ENCODE measurements around the gene ANKS3. TPM values are rescaled to one million over a fixed set of nuclear protein-coding genes. Genes with fewer than 3 reads are reported as not detected.

Gene ANKS3
- total and polyA plus RNA-seq, 9 donors: 6.7 to 37.4 (median 29.6) TPM

DNA sequence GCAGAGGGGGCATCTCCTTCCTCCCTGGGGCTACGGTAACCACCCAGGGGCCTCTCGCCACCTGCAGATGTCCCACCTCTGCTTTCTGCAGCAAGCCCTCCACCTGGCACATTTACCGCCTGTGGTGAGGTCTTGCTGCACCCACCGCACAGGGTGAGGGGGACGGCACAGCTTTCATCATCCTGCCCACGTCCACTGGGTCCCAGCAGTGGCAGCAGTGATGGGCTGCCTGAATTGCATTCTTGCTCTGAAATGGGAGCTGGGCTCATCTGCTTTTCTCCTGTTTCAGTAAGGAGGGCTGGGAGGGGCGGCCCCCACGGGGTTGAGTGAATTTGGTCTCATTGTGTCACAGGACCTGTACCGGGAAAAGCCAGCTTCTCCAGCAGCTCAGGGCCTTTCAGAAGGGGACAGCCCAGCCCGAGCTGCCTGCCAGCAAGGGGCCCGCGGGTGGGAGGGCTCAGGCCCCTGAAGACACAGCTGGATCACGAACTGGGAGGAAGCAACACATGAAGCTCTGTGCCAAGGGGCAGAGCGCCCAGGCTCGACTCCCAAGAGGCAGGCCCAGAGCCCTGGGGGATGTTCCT, 13.0 kb upstream of the ANKS3 start:
- intact Hi-C loops (cut with DNase I): loop anchor here in 1 of 4 donors (10.0 kb wide), 1 partner anchor 242 kb away; no protein-coding TSS in a partner anchor
- H3K27me3 ChIP-seq: no peaks in the 10 kb centered on the region
- no peaks in the 10 kb centered on the region for H3K36me3 ChIP-seq
- peaks cover 11% of the 10 kb centered on the region for H3K4me1 ChIP-seq (ENCODE audit: insufficient read depth)
- TF ChIP-seq, protein P1, sequence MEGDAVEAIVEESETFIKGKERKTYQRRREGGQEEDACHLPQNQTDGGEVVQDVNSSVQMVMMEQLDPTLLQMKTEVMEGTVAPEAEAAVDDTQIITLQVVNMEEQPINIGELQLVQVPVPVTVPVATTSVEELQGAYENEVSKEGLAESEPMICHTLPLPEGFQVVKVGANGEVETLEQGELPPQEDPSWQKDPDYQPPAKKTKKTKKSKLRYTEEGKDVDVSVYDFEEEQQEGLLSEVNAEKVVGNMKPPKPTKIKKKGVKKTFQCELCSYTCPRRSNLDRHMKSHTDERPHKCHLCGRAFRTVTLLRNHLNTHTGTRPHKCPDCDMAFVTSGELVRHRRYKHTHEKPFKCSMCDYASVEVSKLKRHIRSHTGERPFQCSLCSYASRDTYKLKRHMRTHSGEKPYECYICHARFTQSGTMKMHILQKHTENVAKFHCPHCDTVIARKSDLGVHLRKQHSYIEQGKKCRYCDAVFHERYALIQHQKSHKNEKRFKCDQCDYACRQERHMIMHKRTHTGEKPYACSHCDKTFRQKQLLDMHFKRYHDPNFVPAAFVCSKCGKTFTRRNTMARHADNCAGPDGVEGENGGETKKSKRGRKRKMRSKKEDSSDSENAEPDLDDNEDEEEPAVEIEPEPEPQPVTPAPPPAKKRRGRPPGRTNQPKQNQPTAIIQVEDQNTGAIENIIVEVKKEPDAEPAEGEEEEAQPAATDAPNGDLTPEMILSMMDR (IDR thresholded peaks at IDR 0.05): no peak
- no peak for TF ChIP-seq POLR2A (IDR thresholded peaks at IDR 0.05)
- no peak for TF ChIP-seq EP300 (IDR thresholded peaks at IDR 0.05)
- no peak overlapping the region for H3K4me3 ChIP-seq
- peak in 4 of 5 donors; percentile 53 to 75 (median 63) for DNase-seq
- peak overlapping the region in 1 of 2 donors; percentile 49 for H3K27ac ChIP-seq
- no peaks in the 10 kb centered on the region for H3K9me3 ChIP-seq
- WGBS, 3 donors: 28 to 39% (median 34%) methylated on average over 15 of the region's 15 CpGs

DNA sequence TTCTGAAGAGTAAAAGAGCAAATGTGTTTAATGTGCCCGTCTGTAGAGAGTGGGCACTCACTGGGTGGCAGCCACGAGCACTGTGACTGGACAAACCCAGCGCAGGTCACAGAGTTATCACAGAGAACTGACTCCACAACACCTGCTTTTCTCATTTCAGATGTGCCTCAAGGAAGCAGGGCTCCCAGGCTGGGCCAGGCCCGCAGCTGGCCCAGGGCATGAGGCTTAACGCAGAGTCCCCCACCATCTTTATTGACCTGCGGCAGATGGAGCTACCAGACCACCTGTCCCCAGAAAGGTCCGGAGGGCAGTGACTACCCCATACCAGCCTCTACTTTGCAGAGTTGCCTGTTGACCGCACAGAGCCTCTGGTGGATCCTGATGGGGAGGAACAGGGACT, 12.1 kb upstream of the ANKS3 start:
- TF ChIP-seq POLR2A (IDR thresholded peaks at IDR 0.05): no peak
- TF ChIP-seq, protein P1 (IDR thresholded peaks at IDR 0.05): no peak
- no peak for TF ChIP-seq EP300 (IDR thresholded peaks at IDR 0.05)
- Histone ChIP-seq H3K36me3 (no peaks in the 10 kb centered on the region), H3K4me1 (ENCODE audit: insufficient read depth) (peaks cover 11% of the 10 kb centered on the region), H3K4me3 (no peak overlapping the region), H3K9me3 (no peaks in the 10 kb centered on the region), H3K27me3 (no peaks in the 10 kb centered on the region), H3K27ac (peak overlapping the region in 1 of 2 donors; percentile 49)
- intact Hi-C loops (cut with DNase I): loop anchor here in 1 of 4 donors (10.0 kb wide), 1 partner anchor 241 kb away; no protein-coding TSS in a partner anchor
- WGBS, 3 donors: 78 to 85% (median 78%) methylated on average over 8 of the region's 8 CpGs
- DNase-seq: no peak

DNA sequence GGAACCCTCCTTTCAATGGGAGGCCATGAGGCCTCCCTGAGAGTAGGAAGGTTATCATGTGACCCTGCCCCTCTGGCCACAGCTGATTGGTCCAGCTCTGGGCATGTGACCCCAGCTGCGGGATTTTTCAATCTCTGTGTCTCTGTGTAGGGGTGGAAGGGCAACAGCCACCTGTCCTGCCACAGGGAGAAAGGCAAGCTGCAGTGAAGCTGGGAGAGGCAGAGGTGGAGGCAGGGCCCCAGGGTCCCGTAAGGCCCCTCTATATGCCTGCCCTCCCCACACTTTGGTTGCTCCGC, 11.2 kb upstream of the ANKS3 start:
- TF ChIP-seq, protein P1 (IDR thresholded peaks at IDR 0.05): no peak
- no peak for TF ChIP-seq POLR2A (IDR thresholded peaks at IDR 0.05)
- TF ChIP-seq EP300 (IDR thresholded peaks at IDR 0.05): no peak
- no peak overlapping the region for H3K27ac ChIP-seq
- H3K9me3 ChIP-seq: no peaks in the 10 kb centered on the region
- no peaks in the 10 kb centered on the region for H3K27me3 ChIP-seq
- peaks cover 11% of the 10 kb centered on the region for H3K4me1 ChIP-seq (ENCODE audit: insufficient read depth)
- no peak for DNase-seq
- no peaks in the 10 kb centered on the region for H3K36me3 ChIP-seq
- H3K4me3 ChIP-seq: no peak overlapping the region
- WGBS, 3 donors: 63 to 72% (median 70%) methylated on average over 3 of the region's 3 CpGs
- intact Hi-C loops (cut with DNase I): loop anchor here in 1 of 4 donors (10.0 kb wide), 1 partner anchor 240 kb away; no protein-coding TSS in a partner anchor

GRCh38 chr16:4744555-4745273, 10.6 kb upstream of the ANKS3 start:
- H3K27me3 ChIP-seq: no peaks in the 10 kb centered on the region
- H3K4me1 ChIP-seq (ENCODE audit: insufficient read depth): peaks cover 11% of the 10 kb centered on the region
- H3K27ac ChIP-seq: no peak overlapping the region
- H3K4me3 ChIP-seq: no peak overlapping the region
- TF ChIP-seq POLR2A (IDR thresholded peaks at IDR 0.05) (no peak), EP300 (IDR thresholded peaks at IDR 0.05) (no peak)
- TF ChIP-seq, protein P1 (IDR thresholded peaks at IDR 0.05): no peak
- WGBS, 3 donors: 61 to 84% (median 72%) methylated on average over 13 of the region's 13 CpGs
- DNase-seq: no peak
- no peaks in the 10 kb centered on the region for H3K9me3 ChIP-seq
- no peaks in the 10 kb centered on the region for H3K36me3 ChIP-seq
- intact Hi-C loops (cut with DNase I): loop anchor here in 1 of 4 donors (10.0 kb wide), 1 partner anchor 240 kb away; no protein-coding TSS in a partner anchor
